ENCODE measurements around the gene IRF2BP2. TPM values are rescaled to one million over a fixed set of nuclear protein-coding genes. Genes with fewer than 3 reads are reported as not detected.

Gene IRF2BP2
- total and polyA plus RNA-seq, 2 of the 13 experiments (the other 11 are each of a cell fraction or from before 2014, with no cell fraction given), result 140 to 147 TPM

DNA sequence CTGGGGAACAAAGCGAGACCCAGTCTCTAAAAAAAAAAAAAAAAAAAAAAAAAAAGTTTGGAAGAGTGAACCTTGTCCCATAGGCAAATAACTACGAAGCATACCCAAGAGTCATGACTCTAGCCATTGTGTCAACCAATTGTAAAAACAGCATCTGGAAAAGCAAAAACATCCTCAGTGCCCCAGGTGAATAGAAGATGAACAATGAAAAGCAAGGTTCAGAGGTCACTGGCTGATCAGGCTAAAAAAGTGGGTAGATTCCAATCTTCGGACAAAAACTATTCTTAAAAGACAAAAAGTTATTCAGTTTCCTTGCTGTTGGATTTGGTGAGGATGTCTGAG lies 11.1 kb upstream of the IRF2BP2 start (continued):
- TF ChIP-seq, protein P1, sequence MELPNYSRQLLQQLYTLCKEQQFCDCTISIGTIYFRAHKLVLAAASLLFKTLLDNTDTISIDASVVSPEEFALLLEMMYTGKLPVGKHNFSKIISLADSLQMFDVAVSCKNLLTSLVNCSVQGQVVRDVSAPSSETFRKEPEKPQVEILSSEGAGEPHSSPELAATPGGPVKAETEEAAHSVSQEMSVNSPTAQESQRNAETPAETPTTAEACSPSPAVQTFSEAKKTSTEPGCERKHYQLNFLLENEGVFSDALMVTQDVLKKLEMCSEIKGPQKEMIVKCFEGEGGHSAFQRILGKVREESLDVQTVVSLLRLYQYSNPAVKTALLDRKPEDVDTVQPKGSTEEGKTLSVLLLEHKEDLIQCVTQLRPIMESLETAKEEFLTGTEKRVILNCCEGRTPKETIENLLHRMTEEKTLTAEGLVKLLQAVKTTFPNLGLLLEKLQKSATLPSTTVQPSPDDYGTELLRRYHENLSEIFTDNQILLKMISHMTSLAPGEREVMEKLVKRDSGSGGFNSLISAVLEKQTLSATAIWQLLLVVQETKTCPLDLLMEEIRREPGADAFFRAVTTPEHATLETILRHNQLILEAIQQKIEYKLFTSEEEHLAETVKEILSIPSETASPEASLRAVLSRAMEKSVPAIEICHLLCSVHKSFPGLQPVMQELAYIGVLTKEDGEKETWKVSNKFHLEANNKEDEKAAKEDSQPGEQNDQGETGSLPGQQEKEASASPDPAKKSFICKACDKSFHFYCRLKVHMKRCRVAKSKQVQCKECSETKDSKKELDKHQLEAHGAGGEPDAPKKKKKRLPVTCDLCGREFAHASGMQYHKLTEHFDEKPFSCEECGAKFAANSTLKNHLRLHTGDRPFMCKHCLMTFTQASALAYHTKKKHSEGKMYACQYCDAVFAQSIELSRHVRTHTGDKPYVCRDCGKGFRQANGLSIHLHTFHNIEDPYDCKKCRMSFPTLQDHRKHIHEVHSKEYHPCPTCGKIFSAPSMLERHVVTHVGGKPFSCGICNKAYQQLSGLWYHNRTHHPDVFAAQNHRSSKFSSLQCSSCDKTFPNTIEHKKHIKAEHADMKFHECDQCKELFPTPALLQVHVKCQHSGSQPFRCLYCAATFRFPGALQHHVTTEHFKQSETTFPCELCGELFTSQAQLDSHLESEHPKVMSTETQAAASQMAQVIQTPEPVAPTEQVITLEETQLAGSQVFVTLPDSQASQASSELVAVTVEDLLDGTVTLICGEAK (IDR thresholded peaks at IDR 0.05), result no peak
- TF ChIP-seq, protein P1 (CRISPR knock-in tag; IDR thresholded peaks at IDR 0.05), result no peak
- TF ChIP-seq RBFOX2 (IDR thresholded peaks at IDR 0.05; ENCODE audit: low read depth, low read length), result no peak
- TF ChIP-seq RARA (CRISPR knock-in tag; IDR thresholded peaks at IDR 0.05), result peak; percentile 82
- no peak for TF ChIP-seq FOXM1 (CRISPR knock-in tag; IDR thresholded peaks at IDR 0.05)
- TF ChIP-seq, protein P2, sequence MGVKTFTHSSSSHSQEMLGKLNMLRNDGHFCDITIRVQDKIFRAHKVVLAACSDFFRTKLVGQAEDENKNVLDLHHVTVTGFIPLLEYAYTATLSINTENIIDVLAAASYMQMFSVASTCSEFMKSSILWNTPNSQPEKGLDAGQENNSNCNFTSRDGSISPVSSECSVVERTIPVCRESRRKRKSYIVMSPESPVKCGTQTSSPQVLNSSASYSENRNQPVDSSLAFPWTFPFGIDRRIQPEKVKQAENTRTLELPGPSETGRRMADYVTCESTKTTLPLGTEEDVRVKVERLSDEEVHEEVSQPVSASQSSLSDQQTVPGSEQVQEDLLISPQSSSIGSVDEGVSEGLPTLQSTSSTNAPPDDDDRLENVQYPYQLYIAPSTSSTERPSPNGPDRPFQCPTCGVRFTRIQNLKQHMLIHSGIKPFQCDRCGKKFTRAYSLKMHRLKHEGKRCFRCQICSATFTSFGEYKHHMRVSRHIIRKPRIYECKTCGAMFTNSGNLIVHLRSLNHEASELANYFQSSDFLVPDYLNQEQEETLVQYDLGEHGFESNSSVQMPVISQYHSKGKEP (CRISPR knock-in tag; IDR thresholded peaks at IDR 0.05), result no peak
- TF ChIP-seq ZNF780A (CRISPR knock-in tag; IDR thresholded peaks at IDR 0.05), result no peak
- TF ChIP-seq ZBTB33 (CRISPR knock-in tag; IDR thresholded peaks at IDR 0.05), result no peak
- TF ChIP-seq TFE3 (CRISPR knock-in tag; IDR thresholded peaks at IDR 0.05), result peak; percentile 74

Data from HepG2 (cell line).